ENCODE data around the gene ALDH1A1.

The ALDH1A1 gene

DNA sequence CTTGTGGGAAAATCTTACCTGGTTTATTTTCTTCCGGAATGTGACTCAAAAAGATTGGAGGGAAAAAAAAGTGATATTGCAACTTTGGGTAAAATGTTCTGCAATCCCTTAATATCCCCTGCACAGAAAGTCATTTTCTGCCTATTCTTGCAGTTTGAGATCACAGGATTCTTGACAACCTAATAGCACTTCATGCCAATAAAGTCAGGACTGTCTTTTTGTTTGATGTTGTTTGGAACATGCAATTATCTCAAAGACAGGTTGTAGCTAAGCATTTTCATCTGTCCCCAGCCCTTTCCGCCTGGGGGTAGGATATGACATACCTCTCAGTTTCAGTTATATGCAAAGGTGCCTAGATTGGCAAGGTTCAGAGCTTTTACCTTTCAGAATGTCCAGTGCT, 63.9 kb downstream of the ALDH1A1 start:
- H3K27me3 ChIP-seq (ENCODE audit: insufficient read depth, poor library complexity, severe bottlenecking) = no peaks in the 10 kb centered on the region
- H3K4me3 ChIP-seq (ENCODE audit: severe bottlenecking) = no peak overlapping the region
- no peak for ATAC-seq (ENCODE audit: low read depth)
- TF ChIP-seq, protein P1, sequence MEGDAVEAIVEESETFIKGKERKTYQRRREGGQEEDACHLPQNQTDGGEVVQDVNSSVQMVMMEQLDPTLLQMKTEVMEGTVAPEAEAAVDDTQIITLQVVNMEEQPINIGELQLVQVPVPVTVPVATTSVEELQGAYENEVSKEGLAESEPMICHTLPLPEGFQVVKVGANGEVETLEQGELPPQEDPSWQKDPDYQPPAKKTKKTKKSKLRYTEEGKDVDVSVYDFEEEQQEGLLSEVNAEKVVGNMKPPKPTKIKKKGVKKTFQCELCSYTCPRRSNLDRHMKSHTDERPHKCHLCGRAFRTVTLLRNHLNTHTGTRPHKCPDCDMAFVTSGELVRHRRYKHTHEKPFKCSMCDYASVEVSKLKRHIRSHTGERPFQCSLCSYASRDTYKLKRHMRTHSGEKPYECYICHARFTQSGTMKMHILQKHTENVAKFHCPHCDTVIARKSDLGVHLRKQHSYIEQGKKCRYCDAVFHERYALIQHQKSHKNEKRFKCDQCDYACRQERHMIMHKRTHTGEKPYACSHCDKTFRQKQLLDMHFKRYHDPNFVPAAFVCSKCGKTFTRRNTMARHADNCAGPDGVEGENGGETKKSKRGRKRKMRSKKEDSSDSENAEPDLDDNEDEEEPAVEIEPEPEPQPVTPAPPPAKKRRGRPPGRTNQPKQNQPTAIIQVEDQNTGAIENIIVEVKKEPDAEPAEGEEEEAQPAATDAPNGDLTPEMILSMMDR (IDR thresholded peaks at IDR 0.05; ENCODE audit: poor library complexity, severe bottlenecking) = no peak
- DNase-seq (ENCODE audit: low spot score) = no peak
- no peaks in the 10 kb centered on the region for H3K36me3 ChIP-seq (ENCODE audit: low read depth)
- H3K27ac ChIP-seq (ENCODE audit: poor library complexity, severe bottlenecking) = no peak overlapping the region
- no peaks in the 10 kb centered on the region for H3K4me1 ChIP-seq (ENCODE audit: insufficient read depth, poor library complexity, severe bottlenecking)
- H3K9me3 ChIP-seq (ENCODE audit: severe bottlenecking) = no peaks in the 10 kb centered on the region

DNA sequence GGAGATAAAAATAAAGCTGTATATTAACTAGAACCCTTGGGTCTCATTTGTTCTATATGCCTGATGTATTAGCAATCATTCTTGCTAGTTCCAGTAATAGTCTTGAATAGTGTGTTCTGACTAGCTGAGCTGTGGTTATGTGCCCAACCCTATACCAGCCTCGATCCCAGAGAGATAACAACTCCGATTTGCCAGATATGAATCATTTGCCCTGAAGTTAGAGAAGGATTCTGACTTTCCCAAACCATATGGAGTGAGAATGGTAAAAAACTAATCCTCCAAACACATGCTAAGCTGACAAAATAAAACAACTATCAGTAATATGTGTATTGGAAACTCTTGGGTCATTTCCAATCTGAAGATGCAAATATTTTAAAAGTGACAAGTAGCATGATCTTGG, 64.8 kb downstream of the ALDH1A1 start:
- ATAC-seq (ENCODE audit: low read depth) (no peak), DNase-seq (ENCODE audit: low spot score) (no peak)
- Histone ChIP-seq H3K4me1 (ENCODE audit: insufficient read depth, poor library complexity, severe bottlenecking) (no peaks in the 10 kb centered on the region), H3K9me3 (ENCODE audit: severe bottlenecking) (no peaks in the 10 kb centered on the region), H3K36me3 (ENCODE audit: low read depth) (no peaks in the 10 kb centered on the region), H3K4me3 (ENCODE audit: severe bottlenecking) (no peak overlapping the region), H3K27me3 (ENCODE audit: insufficient read depth, poor library complexity, severe bottlenecking) (no peaks in the 10 kb centered on the region), H3K27ac (ENCODE audit: poor library complexity, severe bottlenecking) (no peak overlapping the region)
- TF ChIP-seq, protein P1 (IDR thresholded peaks at IDR 0.05; ENCODE audit: poor library complexity, severe bottlenecking) = no peak

DNA sequence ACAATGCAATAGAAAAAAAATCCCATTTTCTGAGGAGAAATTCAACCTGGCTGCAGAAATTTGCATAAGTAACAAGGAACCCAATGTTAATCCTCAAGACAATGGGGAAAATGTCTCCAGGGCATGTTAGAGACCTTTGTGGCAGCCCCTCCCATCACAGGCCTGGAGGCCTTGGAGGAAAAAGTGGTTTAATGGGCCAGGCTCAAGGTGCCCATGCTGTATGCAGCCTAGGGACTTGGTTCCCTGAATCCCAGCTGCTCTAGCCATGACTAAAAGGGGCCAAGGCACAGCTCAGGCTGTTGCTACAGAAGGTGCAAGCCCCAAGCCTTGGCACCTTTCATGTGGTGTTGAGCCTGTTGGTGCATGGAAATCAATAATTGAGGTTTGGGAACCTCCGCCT, 66.5 kb downstream of the ALDH1A1 start:
- TF ChIP-seq, protein P1 (IDR thresholded peaks at IDR 0.05; ENCODE audit: poor library complexity, severe bottlenecking) = no peak
- no peak for DNase-seq (ENCODE audit: low spot score)
- H3K9me3 ChIP-seq (ENCODE audit: severe bottlenecking) = no peaks in the 10 kb centered on the region
- no peaks in the 10 kb centered on the region for H3K27me3 ChIP-seq (ENCODE audit: insufficient read depth, poor library complexity, severe bottlenecking)
- H3K27ac ChIP-seq (ENCODE audit: poor library complexity, severe bottlenecking) = no peak overlapping the region
- no peak overlapping the region for H3K4me3 ChIP-seq (ENCODE audit: severe bottlenecking)
- no peak for ATAC-seq (ENCODE audit: low read depth)
- no peaks in the 10 kb centered on the region for H3K36me3 ChIP-seq (ENCODE audit: low read depth)
- no peaks in the 10 kb centered on the region for H3K4me1 ChIP-seq (ENCODE audit: insufficient read depth, poor library complexity, severe bottlenecking)

DNA sequence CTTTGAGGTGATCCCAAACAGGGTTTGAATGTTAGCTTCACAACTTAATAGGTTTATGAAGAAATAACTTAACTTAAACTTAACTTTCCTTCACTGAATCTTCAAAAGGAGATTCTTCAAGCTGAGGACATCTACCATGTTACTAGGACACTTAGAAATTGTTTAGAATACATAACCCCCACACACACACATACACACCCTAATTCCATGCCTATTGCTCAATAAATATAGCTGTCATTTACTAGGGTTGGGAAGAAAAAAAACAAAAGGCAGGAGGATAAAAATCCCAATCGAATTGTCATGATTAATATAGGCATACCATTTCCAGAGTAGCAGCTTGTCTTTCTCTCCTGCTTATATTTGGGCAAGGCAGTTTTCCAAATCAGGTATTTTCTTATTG, 68.3 kb downstream of the ALDH1A1 start:
- ATAC-seq (ENCODE audit: low read depth) = no peak

DNA sequence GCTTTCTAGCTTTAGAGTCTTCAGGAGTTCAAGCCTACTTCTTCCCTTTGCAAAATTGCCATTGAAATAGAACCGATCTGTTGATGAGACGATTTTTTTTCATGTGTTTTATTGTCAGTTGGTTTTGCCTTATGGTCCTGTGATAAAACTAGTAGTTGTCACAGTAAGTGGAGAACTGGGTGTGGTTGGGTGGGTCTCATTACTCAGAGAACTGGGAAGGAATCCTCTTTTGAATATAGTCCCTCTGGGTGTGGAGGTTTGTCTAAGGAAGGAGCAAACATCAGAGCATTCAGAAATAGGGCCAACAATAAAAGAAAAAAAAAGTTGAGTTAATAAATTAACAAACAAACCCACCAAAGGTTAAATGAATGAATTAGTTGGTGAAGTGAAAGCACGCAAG, 69.0 kb downstream of the ALDH1A1 start:
- TF ChIP-seq, protein P1 (IDR thresholded peaks at IDR 0.05; ENCODE audit: poor library complexity, severe bottlenecking) = no peak
- no peaks in the 10 kb centered on the region for H3K36me3 ChIP-seq (ENCODE audit: low read depth)
- no peak overlapping the region for H3K27ac ChIP-seq (ENCODE audit: poor library complexity, severe bottlenecking)
- no peaks in the 10 kb centered on the region for H3K9me3 ChIP-seq (ENCODE audit: severe bottlenecking)
- ATAC-seq (ENCODE audit: low read depth) (no peak), DNase-seq (ENCODE audit: low spot score) (no peak)
- H3K27me3 ChIP-seq (ENCODE audit: insufficient read depth, poor library complexity, severe bottlenecking) = no peaks in the 10 kb centered on the region
- H3K4me3 ChIP-seq (ENCODE audit: severe bottlenecking) = no peak overlapping the region
- H3K4me1 ChIP-seq (ENCODE audit: insufficient read depth, poor library complexity, severe bottlenecking) = no peaks in the 10 kb centered on the region

More for the DNA sequence above, 68.3 kb downstream of the ALDH1A1 start:
- DNase-seq (ENCODE audit: low spot score) = no peak
- Histone ChIP-seq H3K9me3 (ENCODE audit: severe bottlenecking) (no peaks in the 10 kb centered on the region), H3K27me3 (ENCODE audit: insufficient read depth, poor library complexity, severe bottlenecking) (no peaks in the 10 kb centered on the region), H3K36me3 (ENCODE audit: low read depth) (no peaks in the 10 kb centered on the region), H3K4me3 (ENCODE audit: severe bottlenecking) (no peak overlapping the region), H3K4me1 (ENCODE audit: insufficient read depth, poor library complexity, severe bottlenecking) (no peaks in the 10 kb centered on the region), H3K27ac (ENCODE audit: poor library complexity, severe bottlenecking) (no peak overlapping the region)
- TF ChIP-seq, protein P1 (IDR thresholded peaks at IDR 0.05; ENCODE audit: poor library complexity, severe bottlenecking) = no peak

Data from RWPE2 (cell line).